Liver (tissue), 9 donors: ENCODE results near the gene TDRD7. TPM values are rescaled to one million over a fixed set of nuclear protein-coding genes. Genes with fewer than 3 reads are reported as not detected.

Experiments
- DNase-seq: peaks from one replicate; pipeline ENCODE4 v3.0.0-alpha.2; 2017; ENCODE audit warnings: low spot score
- H3K27ac ChIP-seq, 2 donors: one replicate each; pipeline ENCODE4 v1.7.0; 2013; ENCODE audit warnings: inconsistent platforms in 2 of 2, low read length in 2 of 2, control low read depth in 1 of 2, low read depth in 1 of 2, mild to moderate bottlenecking in 1 of 2
- H3K27me3 ChIP-seq, 4 donors: one replicate each; pipeline versions ENCODE4 v1.6.1 to v1.7.0; 2013; ENCODE audit warnings: low read length in 3 of 4, inconsistent platforms in 1 of 4, mild to moderate bottlenecking in 1 of 4, moderate library complexity in 1 of 4; ENCODE audit not compliant: control insufficient read depth in 4 of 4, insufficient read depth in 4 of 4
- H3K36me3 ChIP-seq, 4 donors: one replicate each; pipeline versions ENCODE4 v1.6.1 to v1.7.0; 2013; ENCODE audit warnings: low read length in 3 of 4, mild to moderate bottlenecking in 3 of 4, low read depth in 1 of 4, moderate library complexity in 1 of 4; ENCODE audit not compliant: control insufficient read depth in 4 of 4, insufficient read depth in 3 of 4
- H3K4me1 ChIP-seq, 4 donors: one replicate each; pipeline versions ENCODE4 v1.6.1 to v1.7.0; 2013; ENCODE audit warnings: low read length in 3 of 4, mild to moderate bottlenecking in 3 of 4, moderate library complexity in 1 of 4; ENCODE audit not compliant: control insufficient read depth in 4 of 4, insufficient read depth in 4 of 4
- H3K4me3 ChIP-seq, 3 donors: one replicate each; pipeline versions ENCODE4 v1.6.1 to v1.7.0; 2013; ENCODE audit warnings: low read length in 3 of 3, control low read depth in 1 of 3, low read depth in 1 of 3, mild to moderate bottlenecking in 1 of 3
- H3K9ac ChIP-seq, 2 donors: one replicate each; pipeline ENCODE4 v1.7.0; 2013; ENCODE audit warnings: low read length in 2 of 2, mild to moderate bottlenecking in 2 of 2, moderate library complexity in 2 of 2, control low read depth in 1 of 2, low read depth in 1 of 2
- H3K9me3 ChIP-seq, 4 donors: one replicate each; pipeline versions ENCODE4 v1.6.1 to v1.7.0; 2013; ENCODE audit warnings: low read length in 3 of 4; ENCODE audit not compliant: control insufficient read depth in 4 of 4
- ATF3 ChIP-seq: IDR thresholded peaks from 2 replicates; pipeline ENCODE4 v1.6.1; 2016; ENCODE audit warnings: antibody characterized with exemption
- EGR1 ChIP-seq, 2 donors: IDR thresholded peaks; 2 replicates each; pipeline ENCODE4 v1.6.1; 2016 to 2018; ENCODE audit warnings: antibody characterized with exemption in 2 of 2, low read depth in 2 of 2
- FOXA1 ChIP-seq: IDR thresholded peaks from 2 replicates; pipeline ENCODE4 v1.6.1; 2016; ENCODE audit warnings: antibody characterized with exemption
- FOXA2 ChIP-seq: IDR thresholded peaks from 2 replicates; pipeline ENCODE4 v1.6.1; 2016; ENCODE audit warnings: antibody characterized with exemption
- GABPA ChIP-seq, 2 donors: IDR thresholded peaks in 1 of 2; conservative IDR thresholded peaks in 1 of 2; 2 replicates each; pipeline ENCODE4 v1.6.1; 2016; ENCODE audit warnings: antibody characterized with exemption in 2 of 2, mild to moderate bottlenecking in 1 of 2, moderate library complexity in 1 of 2
- HNF4A ChIP-seq, 2 donors: conservative IDR thresholded peaks; 2 replicates each; pipeline ENCODE4 v1.6.1; 2016; ENCODE audit warnings: antibody characterized with exemption in 2 of 2, mild to moderate bottlenecking in 2 of 2
- HNF4G ChIP-seq: IDR thresholded peaks from 2 replicates; pipeline ENCODE4 v1.6.1; 2016; ENCODE audit warnings: antibody characterized with exemption
- JUND ChIP-seq, 2 donors: IDR thresholded peaks; 2 replicates each; pipeline ENCODE4 v1.6.1; 2016; ENCODE audit warnings: antibody characterized with exemption in 2 of 2
- MAX ChIP-seq: IDR thresholded peaks from 2 replicates; pipeline ENCODE4 v1.6.1; 2016; ENCODE audit warnings: antibody characterized with exemption
- NR2F2 ChIP-seq: IDR thresholded peaks from 2 replicates; pipeline ENCODE4 v1.6.1; 2016; ENCODE audit warnings: antibody characterized with exemption
- RAD21 ChIP-seq, 2 donors: IDR thresholded peaks; 2 replicates each; pipeline ENCODE4 v1.6.1; 2016; ENCODE audit warnings: antibody characterized with exemption in 2 of 2, mild to moderate bottlenecking in 2 of 2
- RXRA ChIP-seq, 2 donors: IDR thresholded peaks; 2 replicates each; pipeline ENCODE4 v1.6.1; 2017 to 2018; ENCODE audit warnings: antibody characterized with exemption in 2 of 2, mild to moderate bottlenecking in 1 of 2
- SP1 ChIP-seq: IDR thresholded peaks from 2 replicates; pipeline ENCODE4 v1.6.1; 2018; ENCODE audit warnings: antibody characterized with exemption, mild to moderate bottlenecking
- TAF1 ChIP-seq: conservative IDR thresholded peaks from 2 replicates; pipeline ENCODE4 v1.6.1; 2016; ENCODE audit warnings: antibody characterized with exemption, mild to moderate bottlenecking
- YY1 ChIP-seq: IDR thresholded peaks from 2 replicates; pipeline ENCODE4 v1.6.1; 2016; ENCODE audit warnings: antibody characterized with exemption, mild to moderate bottlenecking
- ZBTB33 ChIP-seq: IDR thresholded peaks from 2 replicates; pipeline ENCODE4 v1.6.1; 2016; ENCODE audit warnings: antibody characterized with exemption
- WGBS: extraction: QIAGEN DNeasy Blood & Tissue Kit; methylation state at CpG from one replicate; pipeline ENCODE4 v1.1.7; 2013; 5-methylcytosine and 5-hydroxymethylcytosine counted together
- polyA plus RNA-seq, 2 donors: library from polyadenylated mRNA; stranded (reverse) in 1 of 2; unstranded in 1 of 2; fragments of 200-250 nt in 1 of 2; fragments of >200 nt in 1 of 2; fragmentation: Nextera tagmentation in 1 of 2; extraction: Ambion mirVana in 1 of 2; gene quantifications; one replicate each; pipeline versions ENCODE4 v1.2.1 to v1.2.3, GENCODE V29; 2013 to 2015
- total RNA-seq, 2 donors: library from RNA; depleted of rRNA; stranded (reverse); fragments of >200 nt; gene quantifications; one replicate each; pipeline ENCODE4 v1.2.3, GENCODE V29; 2014
- TF ChIP-seq, protein P1 (sequence below): fragments of 150-350 bp; IDR thresholded peaks from 2 replicates; pipeline ENCODE4 v1.5.1; 2017; ENCODE audit warnings: improper control_type of control experiment, low read depth, low read length; ENCODE audit not compliant: missing input control
- donor health status: healthy.
- donor health status: healthy.
- donor health status: healthy.
- donor health status: healthy.
- donor health status: healthy.

Gene TDRD7
- total and polyA plus RNA-seq, 4 donors, result 3.6 to 6.9 (median 5.4) TPM

DNA sequence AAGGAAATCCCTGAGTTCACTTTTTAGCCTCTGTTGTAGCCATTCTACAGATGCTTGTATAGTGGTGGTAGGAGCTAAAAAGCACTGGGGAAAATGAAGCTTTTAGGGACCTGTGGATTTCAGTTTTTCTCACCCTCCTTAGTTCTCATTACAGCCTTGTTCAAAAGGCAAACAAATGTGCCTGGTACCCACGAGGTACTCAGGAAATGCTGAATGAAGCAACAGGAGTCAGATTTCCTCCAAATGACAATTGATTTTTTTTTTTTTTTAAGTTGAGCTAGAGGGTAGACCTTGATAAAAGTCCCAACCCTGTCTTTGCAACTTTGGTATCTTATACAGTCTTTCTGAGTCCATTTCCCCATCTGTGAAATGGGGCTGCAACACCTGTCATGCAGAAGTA is 68.3 kb downstream of the TDRD7 start (continued):
- TF ChIP-seq ZBTB33 (no peak), SP1 (peak; percentile 23), RAD21 (IDR thresholded peaks at IDR 0.05) (no peak), JUND (IDR thresholded peaks at IDR 0.05) (no peak), TAF1 (no peak), HNF4A (conservative IDR thresholded peaks at IDR 0.05) (peak; percentile 39 to 48)

- no peak for TF ChIP-seq HNF4G
- H3K9ac ChIP-seq, result no peak overlapping the region
- H3K4me1 ChIP-seq, result peaks cover 0 to 10% (median 3%) of the 10 kb centered on the region in 4 donors
- H3K27ac ChIP-seq, result no peak overlapping the region
- H3K4me3 ChIP-seq, result no peak overlapping the region
- 97% methylated on average over 1 of the region's 1 CpG for WGBS
- no peak for DNase-seq
- H3K36me3 ChIP-seq, result peaks cover 0 to 11% (median 4%) of the 10 kb centered on the region in 4 donors
- H3K9me3 ChIP-seq, result no peaks in the 10 kb centered on the region
- no peaks in the 10 kb centered on the region for H3K27me3 ChIP-seq
Measured at GRCh38 chr9:97480749-97481148, 68.9 kb downstream of the TDRD7 start.

GRCh38 chr9:97484134-97484533 is 72.2 kb downstream of the TDRD7 start:
- no peak overlapping the region for H3K9ac ChIP-seq
- 93% methylated on average over 1 of the region's 1 CpG for WGBS
- H3K27me3 ChIP-seq, result no peaks in the 10 kb centered on the region
- no peak for DNase-seq
- TF ChIP-seq HNF4A (conservative IDR thresholded peaks at IDR 0.05), result peak in 1 of 2 donors; percentile 26
- TF ChIP-seq NR2F2, result no peak
- peak in 1 of 2 donors; percentile 20 for TF ChIP-seq RXRA (IDR thresholded peaks at IDR 0.05)
- TF ChIP-seq ZBTB33, result no peak
- TF ChIP-seq EGR1 (IDR thresholded peaks at IDR 0.05; ENCODE audit: low read depth in 2 of 2), result no peak
- TF ChIP-seq RAD21 (IDR thresholded peaks at IDR 0.05), result peak in 1 of 2 donors; percentile 11
- H3K4me3 ChIP-seq, result no peak overlapping the region
- H3K4me1 ChIP-seq, result peaks cover 0 to 7% (median 2%) of the 10 kb centered on the region in 4 donors
- peaks cover 2 to 18% (median 10%) of the 10 kb centered on the region in 4 donors for H3K36me3 ChIP-seq
- H3K9me3 ChIP-seq, result peaks cover 0 to 2% (median under 1%) of the 10 kb centered on the region in 4 donors
- H3K27ac ChIP-seq, result no peak overlapping the region

DNA sequence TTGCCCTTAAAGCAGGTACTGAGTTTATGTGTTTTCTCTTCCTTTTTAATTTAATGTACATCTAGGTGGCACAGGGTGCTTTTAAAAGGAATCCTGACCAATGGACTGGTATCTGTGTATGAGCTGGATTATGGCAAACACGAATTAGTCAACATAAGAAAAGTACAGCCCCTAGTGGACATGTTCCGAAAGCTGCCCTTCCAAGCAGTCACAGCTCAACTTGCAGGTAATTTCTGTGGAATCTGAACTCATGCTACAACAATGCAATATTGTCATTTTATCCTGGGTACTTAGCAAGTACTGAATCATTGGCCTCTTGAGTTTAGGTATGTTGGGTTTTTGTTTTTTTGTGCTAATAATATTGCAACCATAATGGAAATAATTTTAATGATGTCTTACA is 75.2 kb downstream of the TDRD7 start:
- no peaks in the 10 kb centered on the region for H3K4me1 ChIP-seq
- DNase-seq, result no peak
- peaks cover 2 to 16% (median 10%) of the 10 kb centered on the region in 4 donors for H3K36me3 ChIP-seq
- 78% methylated on average over 2 of the region's 2 CpGs for WGBS
- H3K27ac ChIP-seq, result no peak overlapping the region
- no peak overlapping the region for H3K4me3 ChIP-seq
- H3K9ac ChIP-seq, result no peak overlapping the region
- TF ChIP-seq TAF1 (no peak), YY1 (no peak), FOXA2 (no peak), RXRA (IDR thresholded peaks at IDR 0.05) (no peak), HNF4A (conservative IDR thresholded peaks at IDR 0.05) (no peak), JUND (IDR thresholded peaks at IDR 0.05) (no peak), ATF3 (no peak), SP1 (no peak), FOXA1 (no peak), RAD21 (IDR thresholded peaks at IDR 0.05) (peak in 1 of 2 donors; percentile 60), ZBTB33 (no peak), EGR1 (IDR thresholded peaks at IDR 0.05; ENCODE audit: low read depth in 2 of 2) (no peak), NR2F2 (no peak), GABPA (IDR thresholded peaks at IDR 0.05 in 1 of 2, conservative IDR thresholded peaks at IDR 0.05 in 1 of 2) (no peak), HNF4G (no peak), MAX (no peak)
- TF ChIP-seq, protein P1, sequence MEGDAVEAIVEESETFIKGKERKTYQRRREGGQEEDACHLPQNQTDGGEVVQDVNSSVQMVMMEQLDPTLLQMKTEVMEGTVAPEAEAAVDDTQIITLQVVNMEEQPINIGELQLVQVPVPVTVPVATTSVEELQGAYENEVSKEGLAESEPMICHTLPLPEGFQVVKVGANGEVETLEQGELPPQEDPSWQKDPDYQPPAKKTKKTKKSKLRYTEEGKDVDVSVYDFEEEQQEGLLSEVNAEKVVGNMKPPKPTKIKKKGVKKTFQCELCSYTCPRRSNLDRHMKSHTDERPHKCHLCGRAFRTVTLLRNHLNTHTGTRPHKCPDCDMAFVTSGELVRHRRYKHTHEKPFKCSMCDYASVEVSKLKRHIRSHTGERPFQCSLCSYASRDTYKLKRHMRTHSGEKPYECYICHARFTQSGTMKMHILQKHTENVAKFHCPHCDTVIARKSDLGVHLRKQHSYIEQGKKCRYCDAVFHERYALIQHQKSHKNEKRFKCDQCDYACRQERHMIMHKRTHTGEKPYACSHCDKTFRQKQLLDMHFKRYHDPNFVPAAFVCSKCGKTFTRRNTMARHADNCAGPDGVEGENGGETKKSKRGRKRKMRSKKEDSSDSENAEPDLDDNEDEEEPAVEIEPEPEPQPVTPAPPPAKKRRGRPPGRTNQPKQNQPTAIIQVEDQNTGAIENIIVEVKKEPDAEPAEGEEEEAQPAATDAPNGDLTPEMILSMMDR, result peak; percentile 28
- H3K27me3 ChIP-seq, result no peaks in the 10 kb centered on the region
- H3K9me3 ChIP-seq, result peaks cover 0 to 2% (median under 1%) of the 10 kb centered on the region in 4 donors
